GM23338 (cell line): ENCODE data around the gene SLC44A1. TPM values are rescaled to one million over a fixed set of nuclear protein-coding genes. Genes with fewer than 3 reads are reported as not detected.

ENCODE experiments used
- ATAC-seq: fragments of 200-7000 bp; cut with Tn5 transposase; 3 replicates; pipeline ENCODE4 v1.9.1; 2020
- DNase-seq: peaks from one replicate; pipeline ENCODE4 v3.0.0-alpha.2; 2015; ENCODE audit warnings: low spot score
- H2AFZ ChIP-seq: fragments of 200-600 bp; sonication (generic); 2 replicates; pipeline ENCODE4 v1.8.0; 2016; ENCODE audit warnings: antibody characterized with exemption, mild to moderate bottlenecking, moderate library complexity
- H3F3A ChIP-seq: fragments of 200-600 bp; sonication (generic); replicated peaks from 2 replicates; pipeline ENCODE4 v1.8.0; 2017; ENCODE audit warnings: antibody characterized with exemption, mixed run types, low read depth
- H3K27ac ChIP-seq: fragments of 200-600 bp; sonication (generic); 2 replicates; pipeline ENCODE4 v1.6.1; 2016; ENCODE audit warnings: low read depth
- H3K27me3 ChIP-seq: fragments of 200-600 bp; sonication (generic); 2 replicates; pipeline ENCODE4 v1.8.0; 2016; ENCODE audit warnings: mild to moderate bottlenecking, mixed run types, moderate library complexity; ENCODE audit not compliant: insufficient read depth
- H3K36me3 ChIP-seq: fragments of 200-600 bp; sonication (generic); 2 replicates; pipeline ENCODE4 v1.8.0; 2016; ENCODE audit warnings: mild to moderate bottlenecking; ENCODE audit not compliant: insufficient read depth
- H3K4me1 ChIP-seq: fragments of 200-600 bp; sonication (generic); 2 replicates; pipeline ENCODE4 v1.8.0; 2016; ENCODE audit warnings: mild to moderate bottlenecking, moderate library complexity; ENCODE audit not compliant: insufficient read depth
- H3K4me2 ChIP-seq: fragments of 200-600 bp; sonication (generic); 2 replicates; pipeline ENCODE4 v1.7.1; 2017; ENCODE audit warnings: mixed run types
- H3K4me3 ChIP-seq: fragments of 200-600 bp; sonication (generic); 2 replicates; pipeline ENCODE4 v1.6.1; 2016; ENCODE audit warnings: mixed run types
- H3K79me2 ChIP-seq: fragments of 200-600 bp; sonication (generic); replicated peaks from 2 replicates; pipeline ENCODE4 v1.8.0; 2017; ENCODE audit warnings: mild to moderate bottlenecking; ENCODE audit not compliant: insufficient read depth
- H3K9me2 ChIP-seq: fragments of 200-600 bp; sonication (generic); 2 replicates; pipeline ENCODE4 v1.8.0; 2017; ENCODE audit not compliant: insufficient read depth
- H4K20me1 ChIP-seq: fragments of 200-600 bp; sonication (generic); replicated peaks from 2 replicates; pipeline ENCODE4 v1.8.0; 2017; ENCODE audit warnings: mild to moderate bottlenecking; ENCODE audit not compliant: insufficient read depth
- H3K27ac Mint-ChIP-seq: 2 replicates; pipeline ENCODE4 v1.8.0; 2020; ENCODE audit warnings: inconsistent platforms, mild to moderate bottlenecking, moderate library complexity, mixed read lengths
- H3K27me3 Mint-ChIP-seq: 3 replicates; pipeline ENCODE4 v1.8.0; 2022; ENCODE audit warnings: low read depth, mild to moderate bottlenecking, moderate library complexity, mixed read lengths, inconsistent platforms; ENCODE audit not compliant: insufficient read depth, poor library complexity
- H3K36me3 Mint-ChIP-seq: 3 replicates; pipeline ENCODE4 v1.8.0; 2021; ENCODE audit warnings: low read depth, mild to moderate bottlenecking, inconsistent platforms, moderate library complexity, mixed read lengths
- H3K4me1 Mint-ChIP-seq: 3 replicates; pipeline ENCODE4 v1.8.0; 2020; ENCODE audit warnings: mild to moderate bottlenecking, inconsistent platforms, mixed read lengths
- H3K4me3 Mint-ChIP-seq: 3 replicates; pipeline ENCODE4 v1.8.0; 2021; ENCODE audit warnings: moderate library complexity, mild to moderate bottlenecking, inconsistent platforms, mixed read lengths
- H3K9me3 Mint-ChIP-seq: 3 replicates; pipeline ENCODE4 v1.8.0; 2020; ENCODE audit warnings: moderate library complexity, mild to moderate bottlenecking, inconsistent platforms, mixed read lengths
- CREB1 ChIP-seq: fragments of 250-450 bp; sonication (Bioruptor Pico); IDR thresholded peaks from 2 replicates; pipeline ENCODE4 v1.5.0; 2020; ENCODE audit warnings: low read depth, mild to moderate bottlenecking, moderate library complexity
- EZH2 ChIP-seq: fragments of 200-600 bp; sonication (generic); IDR thresholded peaks from one replicate; pipeline ENCODE4 v1.8.0; 2017; ENCODE audit warnings: antibody characterized with exemption, mild to moderate bottlenecking, low read depth; ENCODE audit not compliant: unreplicated experiment
- EZH2phosphoT487 ChIP-seq: fragments of 200-600 bp; sonication (generic); IDR thresholded peaks from one replicate; pipeline ENCODE4 v1.8.1; 2018; ENCODE audit warnings: antibody characterized with exemption; ENCODE audit not compliant: unreplicated experiment
- JUNB ChIP-seq: IDR thresholded peaks from one replicate; pipeline ENCODE4 v1.6.1; 2016; ENCODE audit warnings: antibody characterized with exemption; ENCODE audit not compliant: unreplicated experiment
- NANOG ChIP-seq: IDR thresholded peaks from 2 replicates; pipeline ENCODE4 v1.6.1; 2016; ENCODE audit warnings: antibody characterized with exemption, borderline replicate concordance
- POLR2AphosphoS5 ChIP-seq: IDR thresholded peaks from 2 replicates; pipeline ENCODE4 v1.6.1; 2016; ENCODE audit warnings: antibody characterized with exemption, low read depth
- STAT1 ChIP-seq: IDR thresholded peaks from one replicate; pipeline ENCODE4 v1.6.1; 2016; ENCODE audit warnings: antibody characterized with exemption; ENCODE audit not compliant: unreplicated experiment
- ZNF114 ChIP-seq: fragments of 250-450 bp; sonication (Bioruptor Pico); IDR thresholded peaks from 2 replicates; pipeline ENCODE4 v1.5.0; 2020; ENCODE audit warnings: mild to moderate bottlenecking, moderate library complexity
- ZNF331 ChIP-seq: fragments of 250-450 bp; sonication (Bioruptor Pico); IDR thresholded peaks from 2 replicates; pipeline ENCODE4 v1.5.0; 2020; ENCODE audit warnings: low read depth, mild to moderate bottlenecking, moderate library complexity
- polyA plus RNA-seq: library from polyadenylated mRNA; unstranded; fragments of >200 nt; fragmentation: Nextera tagmentation; extraction: Ambion mirVana; gene quantifications from 2 replicates; pipeline ENCODE4 v1.2.1, GENCODE V29; 2016
- total RNA-seq: library from RNA; depleted of rRNA; stranded (reverse); fragments of >200 nt; shearing (Covaris generic); gene quantifications from 2 replicates; pipeline ENCODE4 v1.2.3, GENCODE V29; 2014
- TF ChIP-seq, protein P1 (sequence below), 2 experiments: fragments of 200-600 bp in 1 of 2; sonication (generic) in 1 of 2; conservative IDR thresholded peaks; 2 replicates each; pipeline versions ENCODE4 v1.5.1 to v1.6.1; 2016 to 2017; ENCODE audit warnings: antibody characterized with exemption in 2 of 2, low read depth in 2 of 2, mild to moderate bottlenecking in 2 of 2, moderate library complexity in 1 of 2
- TF ChIP-seq, protein P2 (sequence below): fragments of 250-450 bp; sonication (Bioruptor Pico); IDR thresholded peaks from 2 replicates; pipeline ENCODE4 v1.5.0; 2020; ENCODE audit warnings: mild to moderate bottlenecking, moderate library complexity
- TF ChIP-seq, protein P3 (sequence below): IDR thresholded peaks from one replicate; pipeline ENCODE4 v1.6.1; 2018; ENCODE audit warnings: antibody characterized with exemption; ENCODE audit not compliant: unreplicated experiment
- TF ChIP-seq, protein P4 (sequence below): IDR thresholded peaks from 2 replicates; pipeline ENCODE4 v1.6.1; 2016; ENCODE audit warnings: antibody characterized with exemption

Gene SLC44A1
- total and polyA plus RNA-seq, 2 experiments from 2014 or later, result 14.9 to 75.0 TPM

DNA sequence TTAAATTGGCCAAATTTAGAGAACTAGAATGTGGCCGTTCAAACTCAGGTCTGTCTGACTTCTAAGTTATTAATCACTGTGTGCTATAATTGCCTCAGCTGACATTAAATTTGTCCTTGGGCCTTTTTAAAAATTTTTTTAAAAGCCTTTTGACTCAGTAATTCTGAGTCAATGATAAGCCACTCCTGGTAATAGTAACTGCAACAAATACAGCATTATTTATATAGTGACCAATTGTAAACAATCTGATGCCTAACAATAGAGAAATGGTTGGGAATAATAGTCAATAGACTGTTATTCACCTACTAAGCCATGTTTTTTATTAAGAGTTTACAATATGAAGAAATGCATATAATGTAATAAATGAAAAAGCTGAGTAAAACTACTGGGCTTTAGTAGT is 132.4 kb downstream of the SLC44A1 start:
- H3K4me3 ChIP-seq, result no peak overlapping the region
- no peaks in the 10 kb centered on the region for H3K27me3 ChIP-seq
- no peaks in the 10 kb centered on the region for H3F3A ChIP-seq
- Mint-ChIP-seq H3K9me3 (no peaks in the 10 kb centered on the region; the same call in 2 of the 3 replicates), H3K4me1 (no peaks in the 10 kb centered on the region), H3K27ac (no peak overlapping the region), H3K27me3 (peaks cover 2% of the 10 kb centered on the region), H3K4me3 (no peak overlapping the region), H3K36me3 (peaks cover 45% of the 10 kb centered on the region)
- no peak for ATAC-seq
- no peak overlapping the region for H3K4me2 ChIP-seq
- H3K79me2 ChIP-seq, result no peaks in the 10 kb centered on the region
- H2AFZ ChIP-seq, result no peak overlapping the region
- no peaks in the 10 kb centered on the region; the same call in 1 of the 2 replicates for H3K9me2 ChIP-seq
- no peaks in the 10 kb centered on the region for H4K20me1 ChIP-seq
- TF ChIP-seq ZNF331 (CRISPR knock-in tag), result no peak
- no peak for TF ChIP-seq EZH2phosphoT487
- no peak for TF ChIP-seq CREB1 (CRISPR knock-in tag)
- TF ChIP-seq, protein P1, sequence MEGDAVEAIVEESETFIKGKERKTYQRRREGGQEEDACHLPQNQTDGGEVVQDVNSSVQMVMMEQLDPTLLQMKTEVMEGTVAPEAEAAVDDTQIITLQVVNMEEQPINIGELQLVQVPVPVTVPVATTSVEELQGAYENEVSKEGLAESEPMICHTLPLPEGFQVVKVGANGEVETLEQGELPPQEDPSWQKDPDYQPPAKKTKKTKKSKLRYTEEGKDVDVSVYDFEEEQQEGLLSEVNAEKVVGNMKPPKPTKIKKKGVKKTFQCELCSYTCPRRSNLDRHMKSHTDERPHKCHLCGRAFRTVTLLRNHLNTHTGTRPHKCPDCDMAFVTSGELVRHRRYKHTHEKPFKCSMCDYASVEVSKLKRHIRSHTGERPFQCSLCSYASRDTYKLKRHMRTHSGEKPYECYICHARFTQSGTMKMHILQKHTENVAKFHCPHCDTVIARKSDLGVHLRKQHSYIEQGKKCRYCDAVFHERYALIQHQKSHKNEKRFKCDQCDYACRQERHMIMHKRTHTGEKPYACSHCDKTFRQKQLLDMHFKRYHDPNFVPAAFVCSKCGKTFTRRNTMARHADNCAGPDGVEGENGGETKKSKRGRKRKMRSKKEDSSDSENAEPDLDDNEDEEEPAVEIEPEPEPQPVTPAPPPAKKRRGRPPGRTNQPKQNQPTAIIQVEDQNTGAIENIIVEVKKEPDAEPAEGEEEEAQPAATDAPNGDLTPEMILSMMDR (conservative IDR thresholded peaks at IDR 0.05; ENCODE audit: low read depth in 2 of 2), result no peak
- TF ChIP-seq EZH2, result no peak
- no peak for TF ChIP-seq NANOG
- no peak for TF ChIP-seq ZNF114 (CRISPR knock-in tag)
- TF ChIP-seq, protein P2, sequence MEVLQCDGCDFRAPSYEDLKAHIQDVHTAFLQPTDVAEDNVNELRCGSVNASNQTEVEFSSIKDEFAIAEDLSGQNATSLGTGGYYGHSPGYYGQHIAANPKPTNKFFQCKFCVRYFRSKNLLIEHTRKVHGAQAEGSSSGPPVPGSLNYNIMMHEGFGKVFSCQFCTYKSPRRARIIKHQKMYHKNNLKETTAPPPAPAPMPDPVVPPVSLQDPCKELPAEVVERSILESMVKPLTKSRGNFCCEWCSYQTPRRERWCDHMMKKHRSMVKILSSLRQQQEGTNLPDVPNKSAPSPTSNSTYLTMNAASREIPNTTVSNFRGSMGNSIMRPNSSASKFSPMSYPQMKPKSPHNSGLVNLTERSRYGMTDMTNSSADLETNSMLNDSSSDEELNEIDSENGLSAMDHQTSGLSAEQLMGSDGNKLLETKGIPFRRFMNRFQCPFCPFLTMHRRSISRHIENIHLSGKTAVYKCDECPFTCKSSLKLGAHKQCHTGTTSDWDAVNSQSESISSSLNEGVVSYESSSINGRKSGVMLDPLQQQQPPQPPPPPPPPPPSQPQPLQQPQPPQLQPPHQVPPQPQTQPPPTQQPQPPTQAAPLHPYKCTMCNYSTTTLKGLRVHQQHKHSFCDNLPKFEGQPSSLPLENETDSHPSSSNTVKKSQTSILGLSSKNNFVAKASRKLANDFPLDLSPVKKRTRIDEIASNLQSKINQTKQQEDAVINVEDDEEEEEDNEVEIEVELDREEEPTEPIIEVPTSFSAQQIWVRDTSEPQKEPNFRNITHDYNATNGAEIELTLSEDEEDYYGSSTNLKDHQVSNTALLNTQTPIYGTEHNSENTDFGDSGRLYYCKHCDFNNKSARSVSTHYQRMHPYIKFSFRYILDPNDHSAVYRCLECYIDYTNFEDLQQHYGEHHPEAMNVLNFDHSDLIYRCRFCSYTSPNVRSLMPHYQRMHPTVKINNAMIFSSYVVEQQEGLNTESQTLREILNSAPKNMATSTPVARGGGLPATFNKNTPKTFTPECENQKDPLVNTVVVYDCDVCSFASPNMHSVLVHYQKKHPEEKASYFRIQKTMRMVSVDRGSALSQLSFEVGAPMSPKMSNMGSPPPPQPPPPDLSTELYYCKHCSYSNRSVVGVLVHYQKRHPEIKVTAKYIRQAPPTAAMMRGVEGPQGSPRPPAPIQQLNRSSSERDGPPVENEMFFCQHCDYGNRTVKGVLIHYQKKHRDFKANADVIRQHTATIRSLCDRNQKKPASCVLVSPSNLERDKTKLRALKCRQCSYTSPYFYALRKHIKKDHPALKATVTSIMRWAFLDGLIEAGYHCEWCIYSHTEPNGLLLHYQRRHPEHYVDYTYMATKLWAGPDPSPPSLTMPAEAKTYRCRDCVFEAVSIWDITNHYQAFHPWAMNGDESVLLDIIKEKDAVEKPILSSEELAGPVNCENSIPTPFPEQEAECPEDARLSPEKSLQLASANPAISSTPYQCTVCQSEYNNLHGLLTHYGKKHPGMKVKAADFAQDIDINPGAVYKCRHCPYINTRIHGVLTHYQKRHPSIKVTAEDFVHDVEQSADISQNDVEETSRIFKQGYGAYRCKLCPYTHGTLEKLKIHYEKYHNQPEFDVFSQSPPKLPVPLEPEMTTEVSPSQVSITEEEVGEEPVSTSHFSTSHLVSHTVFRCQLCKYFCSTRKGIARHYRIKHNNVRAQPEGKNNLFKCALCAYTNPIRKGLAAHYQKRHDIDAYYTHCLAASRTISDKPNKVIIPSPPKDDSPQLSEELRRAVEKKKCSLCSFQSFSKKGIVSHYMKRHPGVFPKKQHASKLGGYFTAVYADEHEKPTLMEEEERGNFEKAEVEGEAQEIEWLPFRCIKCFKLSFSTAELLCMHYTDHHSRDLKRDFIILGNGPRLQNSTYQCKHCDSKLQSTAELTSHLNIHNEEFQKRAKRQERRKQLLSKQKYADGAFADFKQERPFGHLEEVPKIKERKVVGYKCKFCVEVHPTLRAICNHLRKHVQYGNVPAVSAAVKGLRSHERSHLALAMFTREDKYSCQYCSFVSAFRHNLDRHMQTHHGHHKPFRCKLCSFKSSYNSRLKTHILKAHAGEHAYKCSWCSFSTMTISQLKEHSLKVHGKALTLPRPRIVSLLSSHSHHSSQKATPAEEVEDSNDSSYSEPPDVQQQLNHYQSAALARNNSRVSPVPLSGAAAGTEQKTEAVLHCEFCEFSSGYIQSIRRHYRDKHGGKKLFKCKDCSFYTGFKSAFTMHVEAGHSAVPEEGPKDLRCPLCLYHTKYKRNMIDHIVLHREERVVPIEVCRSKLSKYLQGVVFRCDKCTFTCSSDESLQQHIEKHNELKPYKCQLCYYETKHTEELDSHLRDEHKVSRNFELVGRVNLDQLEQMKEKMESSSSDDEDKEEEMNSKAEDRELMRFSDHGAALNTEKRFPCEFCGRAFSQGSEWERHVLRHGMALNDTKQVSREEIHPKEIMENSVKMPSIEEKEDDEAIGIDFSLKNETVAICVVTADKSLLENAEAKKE (CRISPR knock-in tag), result no peak
- TF ChIP-seq, protein P3, sequence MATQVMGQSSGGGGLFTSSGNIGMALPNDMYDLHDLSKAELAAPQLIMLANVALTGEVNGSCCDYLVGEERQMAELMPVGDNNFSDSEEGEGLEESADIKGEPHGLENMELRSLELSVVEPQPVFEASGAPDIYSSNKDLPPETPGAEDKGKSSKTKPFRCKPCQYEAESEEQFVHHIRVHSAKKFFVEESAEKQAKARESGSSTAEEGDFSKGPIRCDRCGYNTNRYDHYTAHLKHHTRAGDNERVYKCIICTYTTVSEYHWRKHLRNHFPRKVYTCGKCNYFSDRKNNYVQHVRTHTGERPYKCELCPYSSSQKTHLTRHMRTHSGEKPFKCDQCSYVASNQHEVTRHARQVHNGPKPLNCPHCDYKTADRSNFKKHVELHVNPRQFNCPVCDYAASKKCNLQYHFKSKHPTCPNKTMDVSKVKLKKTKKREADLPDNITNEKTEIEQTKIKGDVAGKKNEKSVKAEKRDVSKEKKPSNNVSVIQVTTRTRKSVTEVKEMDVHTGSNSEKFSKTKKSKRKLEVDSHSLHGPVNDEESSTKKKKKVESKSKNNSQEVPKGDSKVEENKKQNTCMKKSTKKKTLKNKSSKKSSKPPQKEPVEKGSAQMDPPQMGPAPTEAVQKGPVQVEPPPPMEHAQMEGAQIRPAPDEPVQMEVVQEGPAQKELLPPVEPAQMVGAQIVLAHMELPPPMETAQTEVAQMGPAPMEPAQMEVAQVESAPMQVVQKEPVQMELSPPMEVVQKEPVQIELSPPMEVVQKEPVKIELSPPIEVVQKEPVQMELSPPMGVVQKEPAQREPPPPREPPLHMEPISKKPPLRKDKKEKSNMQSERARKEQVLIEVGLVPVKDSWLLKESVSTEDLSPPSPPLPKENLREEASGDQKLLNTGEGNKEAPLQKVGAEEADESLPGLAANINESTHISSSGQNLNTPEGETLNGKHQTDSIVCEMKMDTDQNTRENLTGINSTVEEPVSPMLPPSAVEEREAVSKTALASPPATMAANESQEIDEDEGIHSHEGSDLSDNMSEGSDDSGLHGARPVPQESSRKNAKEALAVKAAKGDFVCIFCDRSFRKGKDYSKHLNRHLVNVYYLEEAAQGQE, result no peak
- TF ChIP-seq, protein P4, sequence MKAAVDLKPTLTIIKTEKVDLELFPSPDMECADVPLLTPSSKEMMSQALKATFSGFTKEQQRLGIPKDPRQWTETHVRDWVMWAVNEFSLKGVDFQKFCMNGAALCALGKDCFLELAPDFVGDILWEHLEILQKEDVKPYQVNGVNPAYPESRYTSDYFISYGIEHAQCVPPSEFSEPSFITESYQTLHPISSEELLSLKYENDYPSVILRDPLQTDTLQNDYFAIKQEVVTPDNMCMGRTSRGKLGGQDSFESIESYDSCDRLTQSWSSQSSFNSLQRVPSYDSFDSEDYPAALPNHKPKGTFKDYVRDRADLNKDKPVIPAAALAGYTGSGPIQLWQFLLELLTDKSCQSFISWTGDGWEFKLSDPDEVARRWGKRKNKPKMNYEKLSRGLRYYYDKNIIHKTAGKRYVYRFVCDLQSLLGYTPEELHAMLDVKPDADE, result no peak
- TF ChIP-seq JUNB, result no peak
- no peak for TF ChIP-seq POLR2AphosphoS5
- TF ChIP-seq STAT1, result no peak
- H3K36me3 ChIP-seq, result no peaks in the 10 kb centered on the region; the same call in 1 of the 2 replicates
- no peak for DNase-seq
- no peak overlapping the region for H3K27ac ChIP-seq
- no peaks in the 10 kb centered on the region for H3K4me1 ChIP-seq
